Measurements from ENCODE around the gene SLC44A3. TPM values are rescaled to one million over a fixed set of nuclear protein-coding genes. Genes with fewer than 3 reads are reported as not detected.
A peak's percentile ranks its signal among the peaks of the same experiment; 100 is the strongest.

Gene SLC44A3
- total and polyA plus RNA-seq, 2 of the 13 experiments (the other 11 are each of a cell fraction or from before 2014, with no cell fraction given): 6.8 to 14.1 TPM

DNA sequence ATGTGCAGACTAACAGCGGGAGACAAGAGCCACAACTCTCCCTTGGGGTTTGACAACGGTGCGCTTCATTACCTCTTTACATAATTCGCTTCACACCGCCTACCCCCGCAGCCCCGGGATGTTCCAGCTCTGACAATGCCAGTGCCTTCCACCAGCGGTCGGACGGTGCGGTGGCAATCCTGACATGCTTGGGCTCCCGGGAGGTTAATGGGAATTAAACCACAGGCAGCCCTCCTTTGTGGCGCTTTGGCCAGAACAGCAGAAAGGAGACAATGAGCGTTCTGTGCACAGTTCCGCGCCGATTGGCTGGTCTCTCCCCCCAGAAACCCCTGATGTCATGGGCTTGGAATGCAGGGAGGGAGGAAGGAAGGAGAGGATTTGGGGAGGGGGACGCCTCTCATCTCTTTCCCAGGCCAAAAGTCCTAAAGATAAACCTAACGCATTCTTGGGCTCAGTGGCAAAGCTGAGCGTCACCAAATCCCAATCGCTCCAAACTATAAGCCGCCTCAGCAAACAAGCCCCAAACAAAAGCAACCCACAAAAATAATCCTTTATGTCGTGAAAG is 105.5 kb downstream of the SLC44A3 start (continued):
- TF ChIP-seq MTA1 (CRISPR knock-in tag; IDR thresholded peaks at IDR 0.05; ENCODE audit: borderline replicate concordance) (no peak), ZNF20 (CRISPR knock-in tag; IDR thresholded peaks at IDR 0.05) (no peak), MTF1 (CRISPR knock-in tag; IDR thresholded peaks at IDR 0.05) (no peak), ZNF615 (CRISPR knock-in tag; IDR thresholded peaks at IDR 0.05; ENCODE audit: borderline replicate concordance) (no peak), CHCHD3 (CRISPR knock-in tag; IDR thresholded peaks at IDR 0.05) (no peak), ATF7 (IDR thresholded peaks at IDR 0.05) (no peak), ATF7 (CRISPR knock-in tag; IDR thresholded peaks at IDR 0.05) (peak; percentile 96), ZNF557 (CRISPR knock-in tag; IDR thresholded peaks at IDR 0.05) (0 out of 2 replicates have a peak, but pooled peaks have one; percentile 25), PHF8 (CRISPR knock-in tag; IDR thresholded peaks at IDR 0.05) (no peak), HDAC1 (CRISPR knock-in tag; IDR thresholded peaks at IDR 0.05) (no peak), UBTF (CRISPR knock-in tag; IDR thresholded peaks at IDR 0.05) (no peak; the same call in 1 of the 2 replicates), MYC (CRISPR knock-in tag; IDR thresholded peaks at IDR 0.05; ENCODE audit: borderline replicate concordance) (no peak), ZNF792 (CRISPR knock-in tag; IDR thresholded peaks at IDR 0.05) (no peak), ARNT (IDR thresholded peaks at IDR 0.05) (no peak), HDAC2 (CRISPR knock-in tag; IDR thresholded peaks at IDR 0.05) (no peak; the same call in 1 of the 2 replicates), MED13 (CRISPR knock-in tag; IDR thresholded peaks at IDR 0.05) (no peak), RXRA (CRISPR knock-in tag; IDR thresholded peaks at IDR 0.05) (no peak), RAD21 (CRISPR knock-in tag; IDR thresholded peaks at IDR 0.05) (no peak), SOX6 (IDR thresholded peaks at IDR 0.05) (no peak), SOX6 (CRISPR knock-in tag; IDR thresholded peaks at IDR 0.05) (peak; percentile 53; the same call in 1 of the 2 replicates), ZNF766 (CRISPR knock-in tag; IDR thresholded peaks at IDR 0.05; ENCODE audit: borderline replicate concordance) (no peak; the same call in 1 of the 2 replicates), ZFP90 (CRISPR knock-in tag; IDR thresholded peaks at IDR 0.05; ENCODE audit: borderline replicate concordance) (peak; percentile 81; the same call in 1 of the 2 replicates), TCF7L2 (IDR thresholded peaks at IDR 0.05; ENCODE audit: low read depth, low read length) (no peak)
- TF ChIP-seq, protein P1, sequence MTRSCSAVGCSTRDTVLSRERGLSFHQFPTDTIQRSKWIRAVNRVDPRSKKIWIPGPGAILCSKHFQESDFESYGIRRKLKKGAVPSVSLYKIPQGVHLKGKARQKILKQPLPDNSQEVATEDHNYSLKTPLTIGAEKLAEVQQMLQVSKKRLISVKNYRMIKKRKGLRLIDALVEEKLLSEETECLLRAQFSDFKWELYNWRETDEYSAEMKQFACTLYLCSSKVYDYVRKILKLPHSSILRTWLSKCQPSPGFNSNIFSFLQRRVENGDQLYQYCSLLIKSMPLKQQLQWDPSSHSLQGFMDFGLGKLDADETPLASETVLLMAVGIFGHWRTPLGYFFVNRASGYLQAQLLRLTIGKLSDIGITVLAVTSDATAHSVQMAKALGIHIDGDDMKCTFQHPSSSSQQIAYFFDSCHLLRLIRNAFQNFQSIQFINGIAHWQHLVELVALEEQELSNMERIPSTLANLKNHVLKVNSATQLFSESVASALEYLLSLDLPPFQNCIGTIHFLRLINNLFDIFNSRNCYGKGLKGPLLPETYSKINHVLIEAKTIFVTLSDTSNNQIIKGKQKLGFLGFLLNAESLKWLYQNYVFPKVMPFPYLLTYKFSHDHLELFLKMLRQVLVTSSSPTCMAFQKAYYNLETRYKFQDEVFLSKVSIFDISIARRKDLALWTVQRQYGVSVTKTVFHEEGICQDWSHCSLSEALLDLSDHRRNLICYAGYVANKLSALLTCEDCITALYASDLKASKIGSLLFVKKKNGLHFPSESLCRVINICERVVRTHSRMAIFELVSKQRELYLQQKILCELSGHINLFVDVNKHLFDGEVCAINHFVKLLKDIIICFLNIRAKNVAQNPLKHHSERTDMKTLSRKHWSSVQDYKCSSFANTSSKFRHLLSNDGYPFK (CRISPR knock-in tag; IDR thresholded peaks at IDR 0.05; ENCODE audit: borderline replicate concordance): no peak

Measured in HepG2 (cell line).